Measurements from ENCODE around the gene SMIM10L2A.
"Not testable (repeated sequence)": the region's sequence is repeated elsewhere in the genome, so short reads cannot be mapped to it uniquely, and the experiment has no call there.

The SMIM10L2A gene

DNA sequence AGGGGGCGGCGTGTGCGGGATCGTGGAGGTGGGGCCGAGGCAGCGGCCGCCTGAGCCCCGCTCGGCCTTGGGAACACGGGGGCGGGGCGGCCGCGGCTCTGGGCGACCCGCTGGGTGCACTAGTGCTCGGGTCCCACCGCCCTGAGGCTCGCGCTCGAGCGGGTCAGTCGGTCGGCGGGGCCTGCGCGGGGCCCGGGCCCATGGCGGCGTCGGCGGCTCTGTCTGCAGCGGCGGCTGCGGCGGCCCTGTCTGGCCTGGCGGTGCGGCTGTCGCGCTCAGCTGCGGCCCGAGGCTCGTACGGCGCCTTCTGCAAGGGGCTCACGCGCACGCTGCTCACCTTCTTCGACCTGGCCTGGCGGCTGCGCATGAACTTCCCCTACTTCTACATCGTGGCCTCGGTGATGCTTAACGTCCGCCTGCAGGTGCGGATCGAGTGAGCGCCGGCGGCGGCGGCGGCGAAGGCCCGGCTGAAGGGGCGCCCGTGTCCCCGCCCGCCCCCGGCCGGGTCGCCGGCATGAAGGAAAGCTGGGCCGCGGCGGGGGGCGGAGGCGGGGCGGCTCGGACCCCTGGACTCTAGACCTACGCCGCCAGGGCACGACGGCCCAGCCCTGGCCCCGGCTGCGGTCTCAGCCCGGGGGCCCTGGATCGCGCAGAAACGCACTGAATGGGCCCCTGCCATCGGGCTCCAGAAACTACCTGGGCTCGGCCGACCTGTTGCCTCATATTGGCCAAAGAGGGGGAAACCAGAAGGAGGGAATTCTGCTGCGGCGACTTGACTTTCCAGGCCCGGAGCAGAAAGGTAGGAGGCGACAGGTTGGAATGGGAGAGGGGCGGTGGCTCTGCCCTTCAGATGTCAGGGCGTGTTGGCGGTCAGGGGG lies at the start of gene SMIM10L2A:
Gene SMIM10L2A, plus strand, starts transcription at position 13 of the 878 bp plus-strand sequence. Its CDS starts 188 bp downstream, at position 201.
- DNase-seq (ENCODE audit: low read depth) = no peak

GRCh38 chrX:135373357-135373756 lies 48.4 kb upstream of the SMIM10L2A start:
- no peak for DNase-seq (ENCODE audit: low read depth)

- no peak for DNase-seq (ENCODE audit: low read depth)
These were observed 39.5 kb upstream of the SMIM10L2A start for GRCh38 chrX:135382260-135382659.

DNA sequence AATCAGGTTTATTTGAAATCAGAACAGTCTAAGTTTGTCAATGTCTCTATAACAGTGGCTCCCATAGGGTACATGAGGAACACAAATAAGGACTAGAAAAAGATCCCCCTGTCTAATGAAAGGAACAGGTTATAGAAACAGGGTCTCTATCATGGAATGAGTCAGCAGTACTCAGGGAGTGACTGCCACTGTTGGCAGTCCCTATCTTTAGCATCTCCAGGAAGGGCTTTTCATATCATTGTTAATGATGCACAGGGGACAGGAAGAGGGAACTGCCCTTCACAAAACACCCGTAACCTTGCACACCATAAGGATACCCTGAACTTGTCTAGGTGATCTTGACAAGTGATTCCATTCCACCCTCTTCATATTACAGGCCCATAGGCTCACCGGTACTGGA lies 38.5 kb upstream of the SMIM10L2A start:
- no peak for DNase-seq (ENCODE audit: low read depth)

GRCh38 chrX:135384161-135384836 lies 37.4 kb upstream of the SMIM10L2A start:
- DNase-seq (ENCODE audit: low read depth) = no peak

DNA sequence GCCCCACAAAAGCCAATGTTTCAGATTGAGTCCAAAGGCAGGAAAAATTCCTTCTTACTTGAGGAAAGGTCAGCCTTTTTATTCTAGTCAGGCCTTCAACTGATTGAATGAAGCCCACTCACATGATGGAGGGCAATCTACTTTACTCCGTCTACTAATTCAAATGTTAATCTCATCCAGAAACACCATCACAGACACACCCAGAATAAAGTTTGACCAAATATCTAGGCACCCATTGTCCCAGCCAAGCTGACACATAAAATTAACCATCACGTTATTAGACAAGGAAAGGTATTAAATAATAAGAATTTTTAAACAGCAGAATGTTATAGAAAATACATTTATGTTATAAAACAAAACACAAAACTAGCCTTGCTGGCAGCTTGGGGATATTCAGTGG lies 32.9 kb upstream of the SMIM10L2A start:
- DNase-seq (ENCODE audit: low read depth) = no peak

- DNase-seq (ENCODE audit: low read depth) = no peak
These were observed 32.5 kb upstream of the SMIM10L2A start for GRCh38 chrX:135389243-135389642.

DNA sequence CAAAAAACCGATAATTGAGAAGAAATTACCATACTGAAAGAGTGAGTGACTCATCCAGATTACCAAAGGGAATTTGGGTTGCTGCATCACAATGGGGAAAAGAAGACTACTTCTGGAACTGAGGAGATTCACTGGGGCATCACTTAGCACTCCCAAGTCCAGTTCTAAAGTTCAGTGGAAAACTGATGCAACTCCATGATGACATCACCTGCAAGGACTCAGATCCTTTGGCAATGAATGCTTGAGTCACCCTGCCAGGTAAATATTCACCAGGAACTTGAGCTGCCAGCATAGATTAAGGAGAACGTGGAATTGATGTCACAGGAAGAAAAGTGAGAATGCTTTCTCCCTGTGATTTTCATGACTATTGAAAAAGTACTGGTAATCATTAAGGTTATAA lies 32.0 kb upstream of the SMIM10L2A start:
- no peak for DNase-seq (ENCODE audit: low read depth)

GRCh38 chrX:135391734-135392133 lies 30.0 kb upstream of the SMIM10L2A start:
- no peak for DNase-seq (ENCODE audit: low read depth)

DNA sequence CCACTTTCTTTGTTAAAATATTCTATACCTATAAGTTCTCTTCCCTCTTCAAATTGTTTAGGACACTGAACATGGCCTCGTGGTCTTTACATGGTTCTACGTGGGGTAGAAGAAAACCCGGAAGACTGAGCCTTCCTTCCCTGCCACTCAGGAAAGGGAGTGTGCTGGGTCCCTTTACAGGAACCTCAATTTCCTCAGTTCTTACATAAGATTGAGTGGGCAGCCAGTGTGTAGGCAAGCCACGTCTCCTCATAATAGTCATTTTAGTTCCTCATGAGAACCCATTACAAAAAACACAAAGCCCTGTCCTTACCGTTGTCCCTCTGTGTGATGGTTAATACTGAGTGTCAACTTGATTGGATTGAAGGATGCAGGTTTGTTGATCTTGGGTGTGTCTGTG lies 28.7 kb upstream of the SMIM10L2A start:
- DNase-seq (ENCODE audit: low read depth) = no peak

GRCh38 chrX:135395064-135395463 lies 26.7 kb upstream of the SMIM10L2A start:
- DNase-seq (ENCODE audit: low read depth) = no peak

- peak; percentile 1 for DNase-seq (ENCODE audit: low read depth)
These were observed 25.6 kb upstream of the SMIM10L2A start for GRCh38 chrX:135396109-135396508.

DNA sequence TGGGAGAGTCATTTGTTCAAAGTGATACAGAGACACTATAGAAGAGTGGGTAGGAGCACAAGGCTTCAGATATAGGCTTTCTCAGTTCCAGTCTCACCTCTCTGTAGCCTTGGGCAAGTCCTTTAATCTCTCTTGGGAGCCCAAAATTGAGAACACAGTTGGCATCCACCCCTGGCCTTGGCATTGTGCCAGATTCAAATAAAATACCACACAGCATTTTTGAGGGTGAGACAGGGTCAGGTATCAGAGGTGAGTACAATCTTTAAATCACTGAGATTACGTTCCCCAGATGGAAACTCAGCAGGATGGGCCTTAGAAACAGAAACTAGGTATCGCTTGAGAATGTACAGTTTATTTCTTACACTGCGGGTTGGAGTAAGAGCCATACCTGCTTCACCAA lies 25.2 kb upstream of the SMIM10L2A start:
- no peak for DNase-seq (ENCODE audit: low read depth)

DNA sequence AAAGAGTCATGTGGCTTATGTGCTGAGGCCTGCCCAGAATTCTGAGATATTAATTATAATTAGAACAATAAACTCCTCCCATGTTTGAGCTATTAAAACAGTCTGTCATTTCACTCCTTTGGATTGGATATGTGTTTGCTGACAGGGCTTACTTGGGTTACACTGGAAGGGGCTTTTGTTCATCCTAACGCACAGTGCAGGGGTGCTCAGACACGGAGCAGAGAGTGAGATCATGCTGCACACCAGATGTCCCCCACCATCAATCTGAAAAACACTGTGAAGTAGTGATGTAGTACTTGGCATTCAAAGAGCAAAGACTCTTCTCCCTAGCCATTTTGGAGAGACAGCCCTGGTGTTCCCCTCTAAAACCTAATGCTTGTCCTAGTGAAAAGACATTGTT lies 24.1 kb upstream of the SMIM10L2A start:
- DNase-seq (ENCODE audit: low read depth) = no peak

GRCh38 chrX:135403374-135403773 lies 18.4 kb upstream of the SMIM10L2A start:
- no peak for DNase-seq (ENCODE audit: low read depth)

DNA sequence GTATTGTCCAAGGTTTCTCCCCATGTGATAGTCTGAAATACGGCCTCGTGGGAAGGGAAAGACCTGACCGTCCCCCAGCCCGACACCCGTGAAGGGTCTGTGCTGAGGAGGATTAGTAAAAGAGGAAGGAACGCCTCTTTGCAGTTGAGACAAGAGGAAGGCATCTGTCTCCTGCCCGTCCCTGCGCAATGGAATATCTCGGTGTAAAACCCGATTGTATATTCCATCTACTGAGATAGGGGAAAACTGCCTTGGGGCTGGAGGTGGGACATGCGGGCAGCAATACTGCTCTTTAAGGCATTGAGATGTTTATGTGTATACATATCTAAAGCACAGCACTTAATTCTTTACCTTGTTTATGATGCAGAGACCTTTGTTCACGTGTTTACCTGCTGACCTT lies 15.3 kb upstream of the SMIM10L2A start:
- DNase-seq (ENCODE audit: low read depth) = not testable (repeated sequence)

DNA sequence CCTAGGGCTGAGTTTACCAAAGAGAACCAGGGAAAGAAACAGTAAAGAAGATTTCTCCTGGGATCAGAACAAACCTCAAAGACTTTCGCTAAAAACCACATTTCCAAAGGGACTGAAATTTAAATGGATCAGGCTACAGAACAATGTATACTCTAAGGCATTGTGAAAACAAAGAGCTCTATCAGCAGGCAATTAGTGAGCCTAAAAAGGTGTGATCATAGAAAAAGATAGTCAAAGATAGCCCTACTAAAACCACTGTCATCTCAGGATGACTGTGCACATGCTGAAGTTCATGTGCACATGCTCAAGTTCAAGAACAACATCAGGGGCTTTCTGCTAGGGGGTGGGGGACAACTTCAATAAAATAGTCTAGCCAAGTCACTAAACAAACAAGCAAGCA lies 12.9 kb upstream of the SMIM10L2A start:
- DNase-seq (ENCODE audit: low read depth) = no peak

GRCh38 chrX:135410861-135411627 lies 10.7 kb upstream of the SMIM10L2A start:
- DNase-seq (ENCODE audit: low read depth) = no peak

DNA sequence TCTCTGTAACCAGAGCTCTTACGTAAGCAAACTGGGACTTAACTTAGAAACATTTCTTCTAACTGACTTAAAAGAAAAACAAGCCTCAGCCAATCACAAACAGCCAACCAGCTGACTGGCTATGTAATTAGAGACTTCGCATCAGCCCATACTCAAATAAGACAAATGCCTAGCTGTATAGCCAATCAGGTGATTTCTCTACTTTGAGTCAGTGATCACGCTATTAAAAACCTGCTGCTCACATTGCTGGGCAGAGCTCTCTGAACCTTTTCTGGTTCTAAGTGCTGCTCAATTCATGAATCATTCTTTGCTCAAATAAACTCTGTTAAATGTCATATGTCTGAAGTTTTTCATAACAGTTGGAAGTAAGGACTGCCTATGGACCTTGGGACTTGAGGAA lies 9.9 kb upstream of the SMIM10L2A start:
- peak; percentile 33 for DNase-seq (ENCODE audit: low read depth)

DNA sequence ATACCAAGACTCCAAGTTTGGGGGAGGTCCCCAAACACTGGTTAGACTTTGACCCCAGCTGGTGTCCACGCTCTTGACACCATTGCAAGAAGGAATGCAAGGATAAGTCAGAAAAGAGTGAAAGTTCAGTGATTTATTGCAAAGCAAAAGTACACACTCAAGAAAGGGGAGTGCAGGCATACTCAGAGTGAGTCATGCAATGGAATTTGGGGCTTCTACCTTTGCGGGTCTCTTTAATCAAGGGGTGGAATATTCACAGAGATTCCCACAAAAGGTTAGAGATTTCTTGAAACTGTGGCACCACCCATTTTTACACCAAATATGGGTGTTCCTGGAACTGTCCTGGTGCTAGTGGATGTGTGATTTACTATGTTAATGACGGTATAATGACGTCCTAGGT lies 5.2 kb upstream of the SMIM10L2A start:
- DNase-seq (ENCODE audit: low read depth) = no peak

GRCh38 chrX:135420831-135421230 lies 913 bp upstream of the SMIM10L2A start:
- no peak for DNase-seq (ENCODE audit: low read depth)

DNA sequence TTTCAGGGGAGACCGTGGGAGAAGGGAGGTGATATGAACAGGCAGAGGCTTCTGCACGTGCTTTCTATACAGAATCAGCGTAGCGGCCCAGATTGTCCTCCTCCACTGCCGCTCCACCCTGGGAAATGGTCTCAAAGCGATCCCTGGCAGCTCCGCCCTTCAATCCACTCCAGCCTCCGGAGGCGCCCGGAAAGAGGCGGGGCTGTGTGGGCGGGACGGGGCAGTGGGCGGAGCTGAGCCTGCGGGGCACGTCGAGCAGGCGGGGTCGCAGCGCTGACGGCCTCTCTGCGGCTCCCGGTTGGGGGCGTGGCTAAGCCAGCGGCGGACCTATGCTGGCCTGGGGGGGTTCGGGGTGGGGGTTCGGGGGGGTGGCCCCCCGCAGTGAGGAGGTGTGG lies 210 bp upstream of the SMIM10L2A start:
- DNase-seq (ENCODE audit: low read depth) = peak; percentile 68

DNA sequence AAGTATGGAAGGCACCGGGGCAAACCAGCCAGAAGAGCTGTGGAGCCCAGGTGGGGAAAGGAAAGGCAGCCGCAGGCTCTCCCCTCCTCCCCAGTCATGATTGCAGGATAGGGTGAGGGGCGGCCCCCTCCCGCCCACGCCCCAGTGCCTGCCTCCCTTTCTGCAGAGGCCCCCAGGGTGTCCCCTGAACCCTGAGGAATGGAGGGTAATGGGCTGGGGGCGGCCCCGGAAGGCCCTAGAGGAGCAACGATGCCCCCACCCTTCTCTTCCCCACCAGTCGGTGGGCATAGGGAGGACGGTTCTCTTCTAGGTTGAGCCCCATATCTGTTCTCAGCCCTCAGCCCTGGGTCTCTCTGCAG lies 1.0 kb downstream of the SMIM10L2A start:
- not testable (repeated sequence) for DNase-seq (ENCODE audit: low read depth)
